LNCAP (cell line): ENCODE results near the gene ORAI3.

Source experiments
- CTCF ChIP-seq: fragments of 450-650 bp; IDR thresholded peaks from 2 replicates; pipeline ENCODE4 v1.5.1; 2017; ENCODE audit warnings: mild to moderate bottlenecking

The ORAI3 gene

GRCh38 chr16:30982548-30983288 is 33.9 kb downstream of the ORAI3 start:
- no peak for TF ChIP-seq CTCF

- no peak for TF ChIP-seq CTCF
Measured at GRCh38 chr16:30983289-30983889, 34.5 kb downstream of the ORAI3 start.

GRCh38 chr16:30983898-30984610 is 35.2 kb downstream of the ORAI3 start:
- TF ChIP-seq CTCF = no peak

GRCh38 chr16:30984669-30985400 is 36.0 kb downstream of the ORAI3 start, which contains the start of gene HSD3B7:
TSS of gene HSD3B7 (plus strand) at chr16:30985207. CDS start at chr16:30985659, 452 bp downstream.
- TF ChIP-seq CTCF = peak; percentile 90

GRCh38 chr16:30985401-30986128 is 36.7 kb downstream of the ORAI3 start:
- no peak for TF ChIP-seq CTCF

- TF ChIP-seq CTCF = no peak
Measured at GRCh38 chr16:30986129-30986991, 37.5 kb downstream of the ORAI3 start.
